Liver (tissue), 9 donors: Measurements from ENCODE around the gene CCDC141. TPM values are rescaled to one million over a fixed set of nuclear protein-coding genes. Genes with fewer than 3 reads are reported as not detected.

ENCODE experiments used
- DNase-seq: peaks from one replicate; pipeline ENCODE4 v3.0.0-alpha.2; 2017; ENCODE audit warnings: low spot score
- H3K27ac ChIP-seq, 2 donors: one replicate each; pipeline ENCODE4 v1.7.0; 2013; ENCODE audit warnings: inconsistent platforms in 2 of 2, low read length in 2 of 2, control low read depth in 1 of 2, low read depth in 1 of 2, mild to moderate bottlenecking in 1 of 2
- H3K27me3 ChIP-seq, 4 donors: one replicate each; pipeline versions ENCODE4 v1.6.1 to v1.7.0; 2013; ENCODE audit warnings: low read length in 3 of 4, inconsistent platforms in 1 of 4, mild to moderate bottlenecking in 1 of 4, moderate library complexity in 1 of 4; ENCODE audit not compliant: control insufficient read depth in 4 of 4, insufficient read depth in 4 of 4
- H3K36me3 ChIP-seq, 4 donors: one replicate each; pipeline versions ENCODE4 v1.6.1 to v1.7.0; 2013; ENCODE audit warnings: low read length in 3 of 4, mild to moderate bottlenecking in 3 of 4, low read depth in 1 of 4, moderate library complexity in 1 of 4; ENCODE audit not compliant: control insufficient read depth in 4 of 4, insufficient read depth in 3 of 4
- H3K4me1 ChIP-seq, 4 donors: one replicate each; pipeline versions ENCODE4 v1.6.1 to v1.7.0; 2013; ENCODE audit warnings: low read length in 3 of 4, mild to moderate bottlenecking in 3 of 4, moderate library complexity in 1 of 4; ENCODE audit not compliant: control insufficient read depth in 4 of 4, insufficient read depth in 4 of 4
- H3K4me3 ChIP-seq, 3 donors: one replicate each; pipeline versions ENCODE4 v1.6.1 to v1.7.0; 2013; ENCODE audit warnings: low read length in 3 of 3, control low read depth in 1 of 3, low read depth in 1 of 3, mild to moderate bottlenecking in 1 of 3
- H3K9ac ChIP-seq, 2 donors: one replicate each; pipeline ENCODE4 v1.7.0; 2013; ENCODE audit warnings: low read length in 2 of 2, mild to moderate bottlenecking in 2 of 2, moderate library complexity in 2 of 2, control low read depth in 1 of 2, low read depth in 1 of 2
- H3K9me3 ChIP-seq, 4 donors: one replicate each; pipeline versions ENCODE4 v1.6.1 to v1.7.0; 2013; ENCODE audit warnings: low read length in 3 of 4; ENCODE audit not compliant: control insufficient read depth in 4 of 4
- EGR1 ChIP-seq, 2 donors: IDR thresholded peaks; 2 replicates each; pipeline ENCODE4 v1.6.1; 2016 to 2018; ENCODE audit warnings: antibody characterized with exemption in 2 of 2, low read depth in 2 of 2
- FOXA1 ChIP-seq: IDR thresholded peaks from 2 replicates; pipeline ENCODE4 v1.6.1; 2016; ENCODE audit warnings: antibody characterized with exemption
- FOXA2 ChIP-seq: IDR thresholded peaks from 2 replicates; pipeline ENCODE4 v1.6.1; 2016; ENCODE audit warnings: antibody characterized with exemption
- GABPA ChIP-seq, 2 donors: IDR thresholded peaks in 1 of 2; conservative IDR thresholded peaks in 1 of 2; 2 replicates each; pipeline ENCODE4 v1.6.1; 2016; ENCODE audit warnings: antibody characterized with exemption in 2 of 2, mild to moderate bottlenecking in 1 of 2, moderate library complexity in 1 of 2
- HNF4A ChIP-seq, 2 donors: conservative IDR thresholded peaks; 2 replicates each; pipeline ENCODE4 v1.6.1; 2016; ENCODE audit warnings: antibody characterized with exemption in 2 of 2, mild to moderate bottlenecking in 2 of 2
- HNF4G ChIP-seq: IDR thresholded peaks from 2 replicates; pipeline ENCODE4 v1.6.1; 2016; ENCODE audit warnings: antibody characterized with exemption
- JUND ChIP-seq, 2 donors: IDR thresholded peaks; 2 replicates each; pipeline ENCODE4 v1.6.1; 2016; ENCODE audit warnings: antibody characterized with exemption in 2 of 2
- MAX ChIP-seq: IDR thresholded peaks from 2 replicates; pipeline ENCODE4 v1.6.1; 2016; ENCODE audit warnings: antibody characterized with exemption
- NR2F2 ChIP-seq: IDR thresholded peaks from 2 replicates; pipeline ENCODE4 v1.6.1; 2016; ENCODE audit warnings: antibody characterized with exemption
- RAD21 ChIP-seq, 2 donors: IDR thresholded peaks; 2 replicates each; pipeline ENCODE4 v1.6.1; 2016; ENCODE audit warnings: antibody characterized with exemption in 2 of 2, mild to moderate bottlenecking in 2 of 2
- RXRA ChIP-seq, 2 donors: IDR thresholded peaks; 2 replicates each; pipeline ENCODE4 v1.6.1; 2017 to 2018; ENCODE audit warnings: antibody characterized with exemption in 2 of 2, mild to moderate bottlenecking in 1 of 2
- SP1 ChIP-seq: IDR thresholded peaks from 2 replicates; pipeline ENCODE4 v1.6.1; 2018; ENCODE audit warnings: antibody characterized with exemption, mild to moderate bottlenecking
- TAF1 ChIP-seq: conservative IDR thresholded peaks from 2 replicates; pipeline ENCODE4 v1.6.1; 2016; ENCODE audit warnings: antibody characterized with exemption, mild to moderate bottlenecking
- YY1 ChIP-seq: IDR thresholded peaks from 2 replicates; pipeline ENCODE4 v1.6.1; 2016; ENCODE audit warnings: antibody characterized with exemption, mild to moderate bottlenecking
- ZBTB33 ChIP-seq: IDR thresholded peaks from 2 replicates; pipeline ENCODE4 v1.6.1; 2016; ENCODE audit warnings: antibody characterized with exemption
- WGBS: extraction: QIAGEN DNeasy Blood & Tissue Kit; methylation state at CpG from one replicate; pipeline ENCODE4 v1.1.7; 2013; 5-methylcytosine and 5-hydroxymethylcytosine counted together
- polyA plus RNA-seq, 2 donors: library from polyadenylated mRNA; stranded (reverse) in 1 of 2; unstranded in 1 of 2; fragments of 200-250 nt in 1 of 2; fragments of >200 nt in 1 of 2; fragmentation: Nextera tagmentation in 1 of 2; extraction: Ambion mirVana in 1 of 2; gene quantifications; one replicate each; pipeline versions ENCODE4 v1.2.1 to v1.2.3, GENCODE V29; 2013 to 2015
- total RNA-seq, 2 donors: library from RNA; depleted of rRNA; stranded (reverse); fragments of >200 nt; gene quantifications; one replicate each; pipeline ENCODE4 v1.2.3, GENCODE V29; 2014
- TF ChIP-seq, protein P1 (sequence below): IDR thresholded peaks from 2 replicates; pipeline ENCODE4 v1.6.1; 2016; ENCODE audit warnings: antibody characterized with exemption
- TF ChIP-seq, protein P2 (sequence below): IDR thresholded peaks from 2 replicates; pipeline ENCODE4 v1.6.1; 2016; ENCODE audit warnings: antibody characterized with exemption, mild to moderate bottlenecking
- TF ChIP-seq, protein P3 (sequence below): fragments of 150-350 bp; IDR thresholded peaks from 2 replicates; pipeline ENCODE4 v1.5.1; 2017; ENCODE audit warnings: improper control_type of control experiment, low read depth, low read length; ENCODE audit not compliant: missing input control
- donor health status: healthy.
- donor health status: healthy.
- donor health status: healthy.
- donor health status: healthy.
- donor health status: healthy.

CCDC141 gene
- total and polyA plus RNA-seq, 4 donors = 0.05 to 1.0 (median 0.39) TPM

- 76% methylated on average over 2 of the region's 2 CpGs for WGBS
- Histone ChIP-seq H3K27me3 (no peaks in the 10 kb centered on the region), H3K27ac (no peak overlapping the region), H3K4me3 (no peak overlapping the region), H3K9ac (no peak overlapping the region), H3K36me3 (no peaks in the 10 kb centered on the region), H3K9me3 (no peaks in the 10 kb centered on the region), H3K4me1 (no peaks in the 10 kb centered on the region)
- no peak for DNase-seq
- no peak for TF ChIP-seq GABPA (IDR thresholded peaks at IDR 0.05 in 1 of 2, conservative IDR thresholded peaks at IDR 0.05 in 1 of 2)
Measured at GRCh38 chr2:178844701-178845100, 205.2 kb downstream of the CCDC141 start.

GRCh38 chr2:178844269-178844668 lies 205.7 kb downstream of the CCDC141 start:
- TF ChIP-seq FOXA2 = no peak

DNA sequence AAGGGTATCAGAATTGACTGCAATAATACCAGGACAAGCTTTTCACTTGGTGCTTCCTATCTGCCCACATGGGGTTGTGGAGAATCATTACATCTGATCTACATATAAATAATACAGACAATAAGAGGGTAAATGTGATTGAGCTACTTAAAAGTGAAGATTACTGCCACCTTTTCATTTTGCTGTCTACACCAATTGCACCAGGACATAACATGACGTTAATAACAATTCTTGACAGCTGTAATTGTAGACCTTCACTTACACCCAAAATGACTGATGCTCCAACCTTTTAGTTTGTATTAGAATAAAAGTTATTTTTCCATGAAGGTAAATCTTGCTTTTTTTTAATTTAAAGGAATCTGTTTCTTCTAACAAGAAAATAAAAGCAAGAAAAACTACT lies 206.2 kb downstream of the CCDC141 start:
- Histone ChIP-seq H3K4me3 (no peak overlapping the region), H3K36me3 (no peaks in the 10 kb centered on the region), H3K4me1 (no peaks in the 10 kb centered on the region), H3K27me3 (no peaks in the 10 kb centered on the region), H3K9me3 (no peaks in the 10 kb centered on the region), H3K9ac (no peak overlapping the region), H3K27ac (no peak overlapping the region)
- DNase-seq = no peak
- WGBS = 79% methylated on average over 1 of the region's 1 CpG
- no peak for TF ChIP-seq GABPA (IDR thresholded peaks at IDR 0.05 in 1 of 2, conservative IDR thresholded peaks at IDR 0.05 in 1 of 2)

More at GRCh38 chr2:178844269-178844668, 205.7 kb downstream of the CCDC141 start:
- 79% methylated on average over 4 of the region's 4 CpGs for WGBS
- H3K9ac ChIP-seq = no peak overlapping the region
- H3K27ac ChIP-seq = no peak overlapping the region
- no peak overlapping the region for H3K4me3 ChIP-seq
- DNase-seq = no peak
- no peaks in the 10 kb centered on the region for H3K27me3 ChIP-seq
- no peaks in the 10 kb centered on the region for H3K36me3 ChIP-seq
- H3K4me1 ChIP-seq = no peaks in the 10 kb centered on the region
- H3K9me3 ChIP-seq = no peaks in the 10 kb centered on the region

DNA sequence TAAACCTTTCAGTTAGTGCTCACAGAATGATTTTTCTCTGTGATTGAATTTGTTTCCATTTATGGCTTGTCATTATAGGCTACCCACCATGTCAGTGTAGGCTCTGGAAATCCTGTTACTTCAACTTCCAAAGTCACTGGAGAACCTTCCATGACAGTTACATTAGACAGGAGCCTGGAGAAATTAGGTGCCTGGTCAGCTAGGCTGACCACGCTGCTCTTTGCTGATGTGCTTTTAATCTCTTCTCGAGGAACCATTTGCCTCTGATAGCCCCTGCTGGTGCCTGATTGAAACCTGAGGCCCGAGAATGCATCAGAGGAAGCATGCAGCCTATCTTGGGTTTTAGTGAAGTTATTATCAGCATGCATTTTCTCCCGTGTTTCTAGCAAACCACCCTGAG lies 213.1 kb downstream of the CCDC141 start:
- no peaks in the 10 kb centered on the region for H3K36me3 ChIP-seq
- peaks cover 0 to 5% (median 0%) of the 10 kb centered on the region in 4 donors for H3K27me3 ChIP-seq
- H3K27ac ChIP-seq = no peak overlapping the region
- no peaks in the 10 kb centered on the region for H3K4me1 ChIP-seq
- TF ChIP-seq JUND (IDR thresholded peaks at IDR 0.05) (no peak), FOXA2 (no peak), GABPA (IDR thresholded peaks at IDR 0.05 in 1 of 2, conservative IDR thresholded peaks at IDR 0.05 in 1 of 2) (no peak), FOXA1 (no peak), RAD21 (IDR thresholded peaks at IDR 0.05) (no peak), ZBTB33 (no peak), EGR1 (IDR thresholded peaks at IDR 0.05; ENCODE audit: low read depth in 2 of 2) (no peak), HNF4A (conservative IDR thresholded peaks at IDR 0.05) (no peak), NR2F2 (no peak), SP1 (no peak), TAF1 (no peak), HNF4G (no peak), MAX (no peak), RXRA (IDR thresholded peaks at IDR 0.05) (no peak), YY1 (no peak)
- TF ChIP-seq, protein P1, sequence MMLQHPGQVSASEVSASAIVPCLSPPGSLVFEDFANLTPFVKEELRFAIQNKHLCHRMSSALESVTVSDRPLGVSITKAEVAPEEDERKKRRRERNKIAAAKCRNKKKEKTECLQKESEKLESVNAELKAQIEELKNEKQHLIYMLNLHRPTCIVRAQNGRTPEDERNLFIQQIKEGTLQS = no peak
- TF ChIP-seq, protein P2, sequence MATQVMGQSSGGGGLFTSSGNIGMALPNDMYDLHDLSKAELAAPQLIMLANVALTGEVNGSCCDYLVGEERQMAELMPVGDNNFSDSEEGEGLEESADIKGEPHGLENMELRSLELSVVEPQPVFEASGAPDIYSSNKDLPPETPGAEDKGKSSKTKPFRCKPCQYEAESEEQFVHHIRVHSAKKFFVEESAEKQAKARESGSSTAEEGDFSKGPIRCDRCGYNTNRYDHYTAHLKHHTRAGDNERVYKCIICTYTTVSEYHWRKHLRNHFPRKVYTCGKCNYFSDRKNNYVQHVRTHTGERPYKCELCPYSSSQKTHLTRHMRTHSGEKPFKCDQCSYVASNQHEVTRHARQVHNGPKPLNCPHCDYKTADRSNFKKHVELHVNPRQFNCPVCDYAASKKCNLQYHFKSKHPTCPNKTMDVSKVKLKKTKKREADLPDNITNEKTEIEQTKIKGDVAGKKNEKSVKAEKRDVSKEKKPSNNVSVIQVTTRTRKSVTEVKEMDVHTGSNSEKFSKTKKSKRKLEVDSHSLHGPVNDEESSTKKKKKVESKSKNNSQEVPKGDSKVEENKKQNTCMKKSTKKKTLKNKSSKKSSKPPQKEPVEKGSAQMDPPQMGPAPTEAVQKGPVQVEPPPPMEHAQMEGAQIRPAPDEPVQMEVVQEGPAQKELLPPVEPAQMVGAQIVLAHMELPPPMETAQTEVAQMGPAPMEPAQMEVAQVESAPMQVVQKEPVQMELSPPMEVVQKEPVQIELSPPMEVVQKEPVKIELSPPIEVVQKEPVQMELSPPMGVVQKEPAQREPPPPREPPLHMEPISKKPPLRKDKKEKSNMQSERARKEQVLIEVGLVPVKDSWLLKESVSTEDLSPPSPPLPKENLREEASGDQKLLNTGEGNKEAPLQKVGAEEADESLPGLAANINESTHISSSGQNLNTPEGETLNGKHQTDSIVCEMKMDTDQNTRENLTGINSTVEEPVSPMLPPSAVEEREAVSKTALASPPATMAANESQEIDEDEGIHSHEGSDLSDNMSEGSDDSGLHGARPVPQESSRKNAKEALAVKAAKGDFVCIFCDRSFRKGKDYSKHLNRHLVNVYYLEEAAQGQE = no peak
- TF ChIP-seq, protein P3, sequence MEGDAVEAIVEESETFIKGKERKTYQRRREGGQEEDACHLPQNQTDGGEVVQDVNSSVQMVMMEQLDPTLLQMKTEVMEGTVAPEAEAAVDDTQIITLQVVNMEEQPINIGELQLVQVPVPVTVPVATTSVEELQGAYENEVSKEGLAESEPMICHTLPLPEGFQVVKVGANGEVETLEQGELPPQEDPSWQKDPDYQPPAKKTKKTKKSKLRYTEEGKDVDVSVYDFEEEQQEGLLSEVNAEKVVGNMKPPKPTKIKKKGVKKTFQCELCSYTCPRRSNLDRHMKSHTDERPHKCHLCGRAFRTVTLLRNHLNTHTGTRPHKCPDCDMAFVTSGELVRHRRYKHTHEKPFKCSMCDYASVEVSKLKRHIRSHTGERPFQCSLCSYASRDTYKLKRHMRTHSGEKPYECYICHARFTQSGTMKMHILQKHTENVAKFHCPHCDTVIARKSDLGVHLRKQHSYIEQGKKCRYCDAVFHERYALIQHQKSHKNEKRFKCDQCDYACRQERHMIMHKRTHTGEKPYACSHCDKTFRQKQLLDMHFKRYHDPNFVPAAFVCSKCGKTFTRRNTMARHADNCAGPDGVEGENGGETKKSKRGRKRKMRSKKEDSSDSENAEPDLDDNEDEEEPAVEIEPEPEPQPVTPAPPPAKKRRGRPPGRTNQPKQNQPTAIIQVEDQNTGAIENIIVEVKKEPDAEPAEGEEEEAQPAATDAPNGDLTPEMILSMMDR = no peak
- WGBS = 40% methylated on average over 4 of the region's 4 CpGs
- H3K9me3 ChIP-seq = peaks cover 0 to 1% (median 0%) of the 10 kb centered on the region in 4 donors
- H3K4me3 ChIP-seq = no peak overlapping the region
- DNase-seq = no peak
- no peak overlapping the region for H3K9ac ChIP-seq
